Measurements from ENCODE around the gene BAZ2B. TPM values are rescaled to one million over a fixed set of nuclear protein-coding genes. Genes with fewer than 3 reads are reported as not detected.

Gene BAZ2B
- total RNA-seq, 1 experiment from 2014 or later: 54.9 TPM

DNA sequence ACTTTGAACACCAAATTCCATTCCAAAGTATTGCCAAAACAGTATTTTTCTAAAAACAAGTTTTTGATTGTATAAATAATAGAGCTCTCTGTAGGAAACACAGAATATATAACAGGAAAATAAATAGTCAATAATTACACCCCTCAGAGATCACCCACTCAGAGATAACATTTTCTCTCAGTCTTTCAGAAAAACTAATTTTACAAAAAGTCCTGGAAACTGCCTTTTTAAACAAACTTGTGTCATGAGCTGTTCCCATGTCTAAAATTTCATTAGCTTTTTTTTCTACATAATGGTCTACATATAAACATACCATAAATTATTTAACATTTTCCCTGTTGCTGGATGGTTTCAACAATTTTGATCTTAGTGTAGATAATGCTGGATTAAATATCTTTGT is 328.6 kb downstream of the BAZ2B start:
- no peaks in the 10 kb centered on the region for H3K79me2 ChIP-seq (ENCODE audit: insufficient read depth, low read length)
- H3K4me3 Mint-ChIP-seq: peak overlapping the region; percentile 81 to 83; a peak in 4 of 5 replicates
- H3K9me3 ChIP-seq (ENCODE audit: control insufficient read depth, low read depth, low read length): no peaks in the 10 kb centered on the region
- H4K91ac ChIP-seq (ENCODE audit: insufficient read length, low read depth, low read length): no peak overlapping the region
- H2AK5ac ChIP-seq (ENCODE audit: insufficient read length, low read length): no peak overlapping the region
- H3K36me3 Mint-ChIP-seq (ENCODE audit: insufficient read depth in 1 of 3, low read depth in 3 of 3): peaks cover 0 to 2% (median 0%) of the 10 kb centered on the region in 3 experiments; a peak in 1 of 7 replicates
- no peaks in the 10 kb centered on the region for H3K27me3 ChIP-seq (ENCODE audit: insufficient read depth, low read length)
- no peak overlapping the region for H3T11ph ChIP-seq (ENCODE audit: low read length)
- no peaks in the 10 kb centered on the region; the same call in 1 of the 2 replicates for H3K27me3 Mint-ChIP-seq (ENCODE audit: low read depth)
- peak overlapping the region in 1 of 3 experiments; percentile 99; a peak in 1 of 7 replicates for H3K27ac Mint-ChIP-seq
- H3K23ac ChIP-seq (ENCODE audit: insufficient read length, low read depth, low read length): no peak overlapping the region
- no peak overlapping the region for H3K18ac ChIP-seq (ENCODE audit: insufficient read length, low read depth, low read length)
- H2AFZ ChIP-seq (ENCODE audit: low read length): no peak overlapping the region
- no peak overlapping the region for H2BK20ac ChIP-seq (ENCODE audit: low read depth, low read length, poor library complexity, severe bottlenecking)
- H3K4me1 ChIP-seq (ENCODE audit: insufficient read depth, low read length): no peaks in the 10 kb centered on the region
- H4K8ac ChIP-seq (replicated peaks; ENCODE audit: insufficient read length, low read depth, low read length): no peak overlapping the region
- no peaks in the 10 kb centered on the region for H3K9me3 Mint-ChIP-seq
- H2BK5ac ChIP-seq (ENCODE audit: insufficient read length, low read length): no peak overlapping the region
- peaks cover 8% of the 10 kb centered on the region for H3K23me2 ChIP-seq (ENCODE audit: insufficient read length, low read depth, low read length, poor library complexity, severe bottlenecking)
- H3K4me1 Mint-ChIP-seq: peaks cover 16 to 20% of the 10 kb centered on the region in 2 experiments
- no peak overlapping the region for H3K56ac ChIP-seq (ENCODE audit: insufficient read length, low read depth, low read length)
- DNase-seq: no peak
- no peak overlapping the region for H3K14ac ChIP-seq (ENCODE audit: insufficient read depth, low read length)
- no peak overlapping the region for H4K5ac ChIP-seq (ENCODE audit: insufficient read length, low read depth, low read length)
- H3K9ac ChIP-seq (ENCODE audit: extremely low read depth, insufficient read length, low read length): no peak overlapping the region
- no peak overlapping the region for H2BK15ac ChIP-seq (ENCODE audit: low read depth, low read length)
- no peak overlapping the region for H2BK12ac ChIP-seq (ENCODE audit: insufficient read length, low read depth, low read length)
- H3K4ac ChIP-seq (ENCODE audit: low read depth, low read length): no peak overlapping the region
- H4K20me1 ChIP-seq (ENCODE audit: control insufficient read depth, insufficient read depth, insufficient read length): no peaks in the 10 kb centered on the region
- TF ChIP-seq, protein P1, sequence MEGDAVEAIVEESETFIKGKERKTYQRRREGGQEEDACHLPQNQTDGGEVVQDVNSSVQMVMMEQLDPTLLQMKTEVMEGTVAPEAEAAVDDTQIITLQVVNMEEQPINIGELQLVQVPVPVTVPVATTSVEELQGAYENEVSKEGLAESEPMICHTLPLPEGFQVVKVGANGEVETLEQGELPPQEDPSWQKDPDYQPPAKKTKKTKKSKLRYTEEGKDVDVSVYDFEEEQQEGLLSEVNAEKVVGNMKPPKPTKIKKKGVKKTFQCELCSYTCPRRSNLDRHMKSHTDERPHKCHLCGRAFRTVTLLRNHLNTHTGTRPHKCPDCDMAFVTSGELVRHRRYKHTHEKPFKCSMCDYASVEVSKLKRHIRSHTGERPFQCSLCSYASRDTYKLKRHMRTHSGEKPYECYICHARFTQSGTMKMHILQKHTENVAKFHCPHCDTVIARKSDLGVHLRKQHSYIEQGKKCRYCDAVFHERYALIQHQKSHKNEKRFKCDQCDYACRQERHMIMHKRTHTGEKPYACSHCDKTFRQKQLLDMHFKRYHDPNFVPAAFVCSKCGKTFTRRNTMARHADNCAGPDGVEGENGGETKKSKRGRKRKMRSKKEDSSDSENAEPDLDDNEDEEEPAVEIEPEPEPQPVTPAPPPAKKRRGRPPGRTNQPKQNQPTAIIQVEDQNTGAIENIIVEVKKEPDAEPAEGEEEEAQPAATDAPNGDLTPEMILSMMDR (conservative IDR thresholded peaks at IDR 0.05): no peak
- no peak overlapping the region for H3K4me2 ChIP-seq (ENCODE audit: insufficient read depth, insufficient read length, low read length)
- no peak overlapping the region for H2BK120ac ChIP-seq (ENCODE audit: low read depth, low read length, poor library complexity, severe bottlenecking)
- no peak overlapping the region for H3K27ac ChIP-seq (ENCODE audit: insufficient read length, low read depth, low read length)
- no peaks in the 10 kb centered on the region for H3K79me1 ChIP-seq (ENCODE audit: insufficient read depth, low read depth, low read length, poor library complexity, severe bottlenecking)

All from H9 (cell line).